Measurements from ENCODE around the gene PMPCA.

DNA sequence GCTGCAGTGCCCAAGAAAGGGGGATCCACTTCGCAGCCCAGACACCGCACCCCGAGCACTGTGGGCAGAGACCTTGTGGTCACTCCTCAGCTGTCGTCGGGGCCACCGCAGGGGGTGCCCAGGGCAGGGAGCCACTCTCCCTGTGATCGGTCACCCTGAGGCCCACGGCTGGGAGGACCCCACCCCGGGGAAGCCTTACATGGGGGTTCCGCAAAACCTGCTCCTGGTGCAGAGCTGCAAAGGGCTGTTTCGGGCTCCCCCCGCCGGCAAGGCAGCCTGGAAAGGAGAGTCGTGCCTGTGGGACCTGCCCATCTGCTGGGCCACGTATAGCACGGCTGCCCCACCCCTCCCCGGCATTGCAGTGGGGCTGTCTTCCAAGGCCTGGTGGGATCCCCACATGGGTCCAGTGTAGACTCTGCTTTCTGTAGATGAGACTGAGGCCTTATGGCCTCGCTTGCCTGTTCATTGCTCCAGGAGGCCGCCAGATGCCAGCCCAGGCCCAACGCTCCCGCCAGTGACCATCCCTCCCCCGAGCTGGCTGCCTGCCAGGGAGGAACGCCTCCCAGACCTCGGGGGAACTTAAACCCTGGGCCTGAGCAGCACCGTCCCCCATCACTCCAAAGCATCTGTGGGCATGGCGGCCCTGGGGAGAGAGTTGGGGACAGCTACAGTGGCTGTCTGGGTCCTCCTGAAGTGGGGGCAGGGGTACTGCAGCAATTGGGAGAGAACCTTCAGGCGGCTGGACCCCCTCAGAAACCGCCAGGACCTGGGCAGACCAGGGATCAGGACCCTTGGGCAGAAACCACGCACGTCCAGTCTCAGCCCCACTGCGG lies 45.3 kb upstream of the PMPCA start:
- TF ChIP-seq GATA2 (IDR thresholded peaks at IDR 0.05; ENCODE audit: low read depth, low read length) (no peak), GATA3 (IDR thresholded peaks at IDR 0.05; ENCODE audit: low read depth, low read length) (no peak)
